K562 (cell line): ENCODE measurements around the gene HCFC1R1. TPM values are rescaled to one million over a fixed set of nuclear protein-coding genes. Genes with fewer than 3 reads are reported as not detected.

Experiments
- ATAC-seq: fragments of 200-7000 bp; cut with Tn5 transposase; 3 replicates; pipeline ENCODE4 v1.9.1; 2020; ENCODE audit warnings: moderate library complexity
- BruUV-seq: library from RNA; stranded (reverse); fragments of 400-500 nt; replicated peaks from 2 replicates; lab custom pipeline; 2021; lab: Mats Ljungman, UMichigan
- CTCF ChIA-PET: fragments of 300-600 bp; formaldehyde crosslinking; extraction: SDS; loops from one replicate; lab custom pipeline; 2021; ENCODE audit warnings: low intra/inter-chr PET ratio; lab: Yijun Ruan, JAX
- POLR2A ChIA-PET: fragments of 300-600, 350-650 bp; sonication (Branson Sonifier 250); formaldehyde crosslinking; extraction: SDS; loops from one replicate; lab custom pipeline; 2021; ENCODE audit warnings: antibody characterized with exemption, inconsistent platforms; lab: Yijun Ruan, JAX
- DNase-seq, 4 experiments: peaks; one replicate each; pipeline versions ENCODE4 v3.0.0 to v3.0.0-alpha.2; 2011 to 2018; ENCODE audit warnings: low spot score in 3 of 4, mixed read lengths in 3 of 4; ENCODE audit errors: extremely low read depth in 1 of 4
- FAIRE-seq: peaks from 2 replicates; lab custom pipeline; 2011; peaks lifted over from hg19 to GRCh38; lab: Jason Lieb, UNC
- H2AFZ ChIP-seq: 2 replicates; pipeline ENCODE4 v1.6.0; 2011; ENCODE audit warnings: low read depth, low read length, control low read depth, inconsistent platforms
- H3K27ac ChIP-seq: fragments of 200-600 bp; 3 replicates; pipeline ENCODE4 v1.8.0; 2011; ENCODE audit warnings: low read depth, mild to moderate bottlenecking, control low read depth, inconsistent platforms, low read length, moderate library complexity, mixed read lengths; ENCODE audit errors: extremely low read depth
- H3K27me3 ChIP-seq, 2 experiments: fragments of 300-600 bp in 1 of 2; 2 replicates in 1 of 2; 3 replicates in 1 of 2; pipeline versions ENCODE4 v1.6.0 to v1.8.0; 2011; ENCODE audit warnings: inconsistent platforms in 2 of 2, low read length in 2 of 2, mild to moderate bottlenecking in 1 of 2, mixed read lengths in 1 of 2, moderate library complexity in 1 of 2; ENCODE audit not compliant: control insufficient read depth in 2 of 2, insufficient read depth in 2 of 2
- H3K36me3 ChIP-seq: fragments of 300-600 bp; 3 replicates; pipeline ENCODE4 v1.8.0; 2011; ENCODE audit warnings: mild to moderate bottlenecking, low read length, inconsistent platforms; ENCODE audit not compliant: control insufficient read depth, insufficient read depth
- H3K4me1 ChIP-seq, 2 experiments: fragments of 200-600 bp in 1 of 2; replicated peaks in 1 of 2; 2 replicates in 1 of 2; 3 replicates in 1 of 2; pipeline versions ENCODE4 v1.5.1 to v1.8.0; 2011; ENCODE audit warnings: inconsistent platforms in 2 of 2, low read length in 2 of 2, mild to moderate bottlenecking in 1 of 2, mixed read lengths in 1 of 2, moderate library complexity in 1 of 2; ENCODE audit not compliant: control insufficient read depth in 2 of 2, insufficient read depth in 2 of 2
- H3K4me2 ChIP-seq: 2 replicates; pipeline ENCODE4 v1.6.1; 2011; ENCODE audit warnings: low read length, control low read depth, inconsistent platforms, mixed read lengths; ENCODE audit not compliant: insufficient read depth
- H3K4me3 ChIP-seq: fragments of 200-600 bp; sonication (generic), shearing (Covaris generic); 2 replicates; pipeline ENCODE4 v1.5.1; 2016; ENCODE audit warnings: control low read depth, inconsistent platforms
- H3K79me2 ChIP-seq: fragments of 200-600 bp; 3 replicates; pipeline ENCODE4 v1.8.0; 2011; ENCODE audit warnings: low read length, inconsistent platforms; ENCODE audit not compliant: control insufficient read depth, insufficient read depth
- H3K9ac ChIP-seq, 2 experiments: 2 replicates each; pipeline versions ENCODE4 v1.6.0 to v1.6.1; 2011; ENCODE audit warnings: low read depth in 2 of 2, low read length in 2 of 2, control low read depth in 1 of 2, inconsistent platforms in 1 of 2, mild to moderate bottlenecking in 1 of 2, mixed read lengths in 1 of 2; ENCODE audit not compliant: insufficient read depth in 1 of 2
- H3K9me1 ChIP-seq: one replicate; pipeline ENCODE4 v1.6.0; 2011; ENCODE audit warnings: inconsistent platforms, mild to moderate bottlenecking, low read length, moderate library complexity; ENCODE audit not compliant: control insufficient read depth, insufficient read depth
- H3K9me3 ChIP-seq: replicated peaks from 2 replicates; pipeline ENCODE4 v1.5.1; 2011; ENCODE audit warnings: low read depth, low read length, inconsistent platforms; ENCODE audit not compliant: control insufficient read depth, insufficient read depth
- H4K20me1 ChIP-seq: replicated peaks from 2 replicates; pipeline ENCODE4 v1.6.1; 2011; ENCODE audit warnings: low read length, inconsistent platforms, mixed read lengths; ENCODE audit not compliant: control insufficient read depth, insufficient read depth
- AFF4 ChIP-seq: sonication (generic); formaldehyde crosslinking; IDR thresholded peaks from 2 replicates; pipeline ENCODE4 v1.8.0; 2023; ENCODE audit warnings: mild to moderate bottlenecking, missing genetic modification reagents
- ELF1 ChIP-seq: fragments of 200-800 bp; sonication (Bioruptor generic); IDR thresholded peaks from 2 replicates; pipeline ENCODE4 v1.6.1; 2016; ENCODE audit warnings: missing genetic modification characterization, missing compliant biosample characterization
- GTF2A2 ChIP-seq: IDR thresholded peaks from 2 replicates; pipeline ENCODE4 v1.6.1; 2016; ENCODE audit warnings: mild to moderate bottlenecking, missing genetic modification characterization, missing compliant biosample characterization
- MYBL2 ChIP-seq, 2 experiments: fragments of 450-650 bp in 1 of 2; sonication (generic) in 1 of 2; formaldehyde crosslinking in 1 of 2; IDR thresholded peaks; 2 replicates each; pipeline versions ENCODE4 v1.6.1 to v1.8.1; 2017 to 2022; ENCODE audit warnings: borderline replicate concordance in 1 of 2, inconsistent platforms in 1 of 2, low read depth in 1 of 2, mild to moderate bottlenecking in 1 of 2, missing genetic modification reagents in 1 of 2, moderate library complexity in 1 of 2
- MYC ChIP-seq, 2 experiments: fragments of 250-450 bp in 1 of 2; sonication (Bioruptor Pico) in 1 of 2; IDR thresholded peaks; 2 replicates each; pipeline versions ENCODE4 v1.5.1 to v1.6.1; 2012 to 2021; ENCODE audit warnings: low read depth in 2 of 2, borderline replicate concordance in 1 of 2, improper control_type of control experiment in 1 of 2, low read length in 1 of 2, mild to moderate bottlenecking in 1 of 2, moderate library complexity in 1 of 2
- RFX1 ChIP-seq: fragments of 450-650 bp; IDR thresholded peaks from 2 replicates; pipeline ENCODE4 v1.6.1; 2016; ENCODE audit warnings: mild to moderate bottlenecking, moderate library complexity
- TAF7 ChIP-seq: fragments of 450-650 bp; IDR thresholded peaks from 2 replicates; pipeline ENCODE4 v1.6.1; 2016; ENCODE audit warnings: missing genetic modification characterization, missing compliant biosample characterization
- ZBTB11 ChIP-seq, 3 experiments: fragments of 200-800 bp in 1 of 3; fragments of 250-450 bp in 1 of 3; fragments of 450-650 bp in 1 of 3; sonication (Bioruptor Pico) in 1 of 3; sonication (Bioruptor generic) in 1 of 3; formaldehyde crosslinking in 1 of 3; IDR thresholded peaks; 2 replicates each; pipeline versions ENCODE4 v1.6.1 to v1.8.0; 2016 to 2022; ENCODE audit warnings: mild to moderate bottlenecking in 2 of 3, missing genetic modification characterization in 2 of 3, missing compliant biosample characterization in 1 of 3, moderate library complexity in 1 of 3
- ZFX ChIP-seq: sonication (generic); formaldehyde crosslinking; IDR thresholded peaks from 2 replicates; pipeline ENCODE4 v1.8.0; 2022; ENCODE audit warnings: mild to moderate bottlenecking, missing genetic modification reagents, moderate library complexity
- ZNF165 ChIP-seq: fragments of 250-450 bp; sonication (Bioruptor Pico); IDR thresholded peaks from 2 replicates; pipeline ENCODE4 v1.4.0; 2020; ENCODE audit warnings: borderline replicate concordance
- ZNF24 ChIP-seq: fragments of 450-650 bp; IDR thresholded peaks from 2 replicates; pipeline ENCODE4 v1.6.1; 2016
- ZNF57 ChIP-seq: fragments of 450-650 bp; formaldehyde crosslinking; IDR thresholded peaks from 2 replicates; pipeline ENCODE4 v1.4.0; 2020; ENCODE audit warnings: mild to moderate bottlenecking, moderate library complexity
- ZNF75A ChIP-seq: fragments of 450-650 bp; formaldehyde crosslinking; IDR thresholded peaks from 2 replicates; pipeline ENCODE4 v1.4.0; 2020; ENCODE audit warnings: mild to moderate bottlenecking
- WGBS: fragments of 100-300 bp; shearing (Covaris generic); methylation state at CpG from one replicate; pipeline ENCODE4 v1.1.6; 2016; ENCODE audit warnings: low coverage, mixed read lengths; ENCODE audit not compliant: insufficient coverage; ENCODE audit errors: missing lambda C conversion rate; 5-methylcytosine and 5-hydroxymethylcytosine counted together
- in situ Hi-C: fragments of 300-500 bp; cut with MboI; formaldehyde crosslinking; loops from 4 replicates; pipeline ENCODE4 v1.15.0; 2018; ENCODE audit warnings: inconsistent platforms, mixed read lengths
- intact Hi-C: fragments of 100-400 bp; cut with micrococcal nuclease; formaldehyde crosslinking; loops from 2 replicates; pipeline ENCODE4 v1.14.2; 2022
- polyA plus RNA-seq, 8 experiments: library from polyadenylated mRNA; depleted of rRNA in 4 of 8; stranded (reverse) in 5 of 8; unstranded in 3 of 8; fragments of >200 nt; fragmentation: Nextera tagmentation in 2 of 8; fragmentation: Illumina TruSeq in 1 of 8; extraction: Ambion mirVana in 2 of 8; extraction: Trizol in 1 of 8; gene quantifications; 2 replicates each; pipeline versions ENCODE4 v1.2.1 to v1.2.3, GENCODE V29; 2011 to 2014; ENCODE audit warnings: inconsistent platforms in 1 of 8, missing spikeins in 1 of 8
- total RNA-seq, 7 experiments: library from RNA; depleted of rRNA in 6 of 7; stranded (reverse); fragments of >200 nt in 6 of 7; fragmentation: Illumina TruSeq in 2 of 7; extraction: Trizol in 2 of 7; gene quantifications; 2 replicates each; pipeline versions ENCODE4 v1.2.1 to v1.2.3, GENCODE V29; 2011 to 2021; ENCODE audit warnings: low replicate concordance in 1 of 7

Gene HCFC1R1
- total and polyA plus RNA-seq, 9 of the 15 experiments (the other 6 are each of a cell fraction or from before 2014, with no cell fraction given): 2.2 to 29.0 (median 11.2) TPM

GRCh38 chr16:3026003-3026378 lies 2.2 kb upstream of the HCFC1R1 start:
- DNase-seq (no peak), ATAC-seq (no peak), FAIRE-seq (no peak)
- H3K4me3 ChIP-seq: no peak overlapping the region
- 91% methylated on average over 8 of the region's 8 CpGs for WGBS
- peaks cover 23% of the 10 kb centered on the region for H4K20me1 ChIP-seq
- peaks cover 2% of the 10 kb centered on the region for H3K9me1 ChIP-seq
- H3K27ac ChIP-seq: no peak overlapping the region
- H3K9me3 ChIP-seq: no peaks in the 10 kb centered on the region
- peaks cover 10 to 22% of the 10 kb centered on the region in 2 experiments; a peak in 4 of 5 replicates for H3K27me3 ChIP-seq
- in situ Hi-C loops: no loop called here
- CTCF ChIA-PET: no interaction called here
- peaks cover 34% of the 10 kb centered on the region for H3K79me2 ChIP-seq
- no peak overlapping the region for H3K4me2 ChIP-seq
- peaks cover 39% of the 10 kb centered on the region; the same call in 2 of the 3 replicates for H3K36me3 ChIP-seq
- POLR2A ChIA-PET: interaction anchor here (1.4 kb wide), 1 partner anchor 9 kb away, joined by 7 read pairs; no protein-coding TSS in a partner anchor
- H3K4me1 ChIP-seq: peaks cover 35 to 89% of the 10 kb centered on the region in 2 experiments
- no peak overlapping the region for H3K9ac ChIP-seq
- no TSS peak for BruUV-seq
- intact Hi-C loops: loop anchor here (10.0 kb wide), 1 partner anchor 61 kb away; the partner anchor contains the start of genes KREMEN2 and PAQR4
- no peak overlapping the region for H2AFZ ChIP-seq
- TF ChIP-seq ZNF24 (no peak), ZNF57 (CRISPR knock-in tag) (no peak), ELF1 (no peak), GTF2A2 (tag) (no peak), ZNF75A (CRISPR knock-in tag) (no peak), ZFX (CRISPR knock-in tag) (no peak), ZBTB11 (CRISPR knock-in tag; IDR thresholded peaks at IDR 0.05) (no peak), MYBL2 (IDR thresholded peaks at IDR 0.05; ENCODE audit: low read depth) (no peak), MYBL2 (CRISPR knock-in tag; IDR thresholded peaks at IDR 0.05; ENCODE audit: borderline replicate concordance) (no peak), MYC (IDR thresholded peaks at IDR 0.05; ENCODE audit: low read depth, low read length) (no peak), MYC (CRISPR knock-in tag; IDR thresholded peaks at IDR 0.05; ENCODE audit: borderline replicate concordance, low read depth) (no peak), ZNF165 (CRISPR knock-in tag) (no peak), TAF7 (tag) (no peak), RFX1 (no peak), AFF4 (CRISPR knock-in tag) (no peak)
